Cerebellar nuclear complex (tissue), 1 donor: ENCODE measurements around the gene PPIP5K2.
"Not testable (repeated sequence)": the region's sequence is repeated elsewhere in the genome, so short reads cannot be mapped to it uniquely, and the experiment has no call there.

ENCODE experiments used
- DNase-seq, 2 experiments: peaks; one replicate each; lab custom pipeline; 2025; lab: John Stamatoyannopoulos, UW

The PPIP5K2 gene

DNA sequence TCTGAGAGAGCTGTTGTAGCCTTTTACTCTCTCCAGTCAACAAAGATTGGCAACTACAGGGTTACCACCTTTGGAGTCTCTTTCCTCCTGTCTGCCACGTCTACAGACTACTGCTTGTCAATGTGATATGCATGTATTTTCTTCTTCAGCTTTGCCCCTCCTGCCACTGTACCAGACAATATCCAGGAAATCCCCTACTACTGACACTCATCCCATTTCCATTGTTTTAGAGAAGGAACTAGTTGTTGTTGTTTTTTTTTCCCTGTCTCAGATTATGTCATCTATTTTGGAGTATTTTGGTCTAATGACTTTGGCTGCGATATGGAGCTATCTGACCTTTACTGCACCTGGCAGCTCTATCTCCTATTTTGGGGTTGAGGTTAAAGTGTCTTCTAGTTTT lies 88.4 kb downstream of the PPIP5K2 start:
- no peak for DNase-seq

DNA sequence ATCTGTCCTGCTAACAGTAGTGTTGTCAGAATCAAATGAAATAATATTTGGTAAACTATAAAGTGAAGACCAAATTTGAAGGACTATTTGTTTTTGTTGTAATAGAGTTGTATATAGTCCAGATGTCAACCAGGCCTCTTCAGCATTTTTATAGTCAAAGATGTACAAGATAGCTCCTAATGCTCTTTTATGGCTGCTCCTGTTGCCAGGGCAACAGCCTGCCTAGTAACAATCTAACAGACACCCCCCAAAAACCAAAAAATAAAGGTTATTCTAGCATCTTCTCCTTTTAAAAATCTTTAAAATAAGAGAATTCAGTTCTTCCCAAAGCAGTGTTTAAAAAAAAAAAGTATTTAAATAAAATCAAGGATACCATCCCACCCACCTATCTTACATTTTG lies 89.0 kb downstream of the PPIP5K2 start:
- no peak for DNase-seq

DNA sequence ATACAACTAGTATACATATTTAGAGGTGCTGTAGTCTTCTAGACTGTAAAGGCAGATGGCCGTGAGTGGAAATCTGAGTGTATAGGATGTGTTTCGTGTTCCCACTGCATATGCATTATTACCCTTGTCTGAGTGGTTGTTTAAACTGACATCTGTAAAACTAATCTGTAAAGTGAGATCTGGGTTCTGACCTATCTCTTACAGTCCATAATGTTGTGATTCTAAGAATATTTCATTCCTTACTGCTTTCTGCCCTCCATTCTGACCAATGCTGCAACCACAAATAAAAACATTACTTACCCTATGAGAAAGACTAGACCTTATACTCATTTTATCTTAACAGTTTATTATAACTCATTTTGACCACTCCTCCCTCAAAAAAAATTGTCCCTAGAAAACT lies 90.9 kb downstream of the PPIP5K2 start:
- DNase-seq = no peak

DNA sequence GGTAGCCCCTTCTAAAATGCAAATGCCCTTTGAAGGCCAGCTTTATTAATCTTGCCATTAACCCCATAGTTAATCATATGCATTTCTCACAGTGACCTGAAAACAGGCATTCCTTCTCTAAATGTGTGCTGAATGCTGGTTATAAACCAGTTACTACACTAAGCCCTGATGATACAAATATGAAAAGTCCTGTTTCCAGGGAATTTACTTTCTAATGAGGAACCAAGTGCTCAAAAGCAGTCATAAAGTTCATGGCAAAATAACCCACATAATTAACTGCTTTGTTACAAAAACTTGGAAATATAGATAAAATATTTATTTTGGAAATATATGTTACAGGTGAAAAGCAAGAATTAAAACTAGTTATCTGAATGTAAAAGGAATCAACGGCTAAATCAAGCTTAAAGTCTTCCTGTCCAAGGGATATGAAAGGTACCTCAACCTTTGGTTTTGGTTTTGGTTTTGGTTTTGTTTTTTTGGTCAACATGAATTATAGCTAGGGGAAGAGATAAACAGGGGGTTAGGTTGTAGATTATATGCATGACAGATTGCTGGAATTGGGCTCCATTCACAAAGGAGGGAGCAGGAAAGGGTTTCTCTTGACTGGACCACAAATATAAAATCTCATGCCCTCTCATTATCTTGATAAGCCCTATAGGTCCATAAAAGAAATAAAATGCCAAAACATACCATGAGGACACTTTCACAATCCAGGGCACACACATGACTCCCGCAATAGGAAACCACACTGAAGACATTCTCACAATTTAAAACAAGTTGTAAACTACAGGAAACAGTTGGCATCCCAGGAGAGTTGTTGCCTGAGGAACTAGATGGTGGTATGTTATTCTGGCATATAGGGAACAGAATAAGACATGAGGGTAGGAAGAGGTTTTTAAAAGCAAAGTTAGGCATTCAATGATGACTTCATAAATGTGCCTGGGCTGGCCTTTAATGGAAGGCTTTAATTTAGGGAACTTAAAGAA lies 91.8 kb downstream of the PPIP5K2 start:
- DNase-seq = no peak

DNA sequence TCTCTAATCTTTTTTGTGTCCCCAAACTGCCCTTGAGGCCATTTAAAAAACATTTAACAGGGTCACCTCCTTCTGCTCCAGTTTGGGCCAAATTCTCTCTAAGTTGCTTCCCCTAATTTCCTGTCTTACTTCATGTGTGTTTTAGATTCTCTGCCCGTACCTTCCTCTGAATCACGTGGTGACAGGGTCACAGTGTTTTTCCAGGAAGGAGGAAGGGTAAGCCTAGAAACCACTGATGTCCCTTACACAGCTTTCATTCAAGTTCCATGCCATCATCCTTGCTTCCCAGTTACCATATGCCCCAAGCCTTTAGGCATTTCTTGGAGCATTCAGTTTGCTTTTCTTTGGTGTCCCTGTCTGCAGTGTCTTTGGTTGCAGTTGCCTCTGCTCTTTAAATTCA lies 96.0 kb downstream of the PPIP5K2 start:
- DNase-seq = no peak

DNA sequence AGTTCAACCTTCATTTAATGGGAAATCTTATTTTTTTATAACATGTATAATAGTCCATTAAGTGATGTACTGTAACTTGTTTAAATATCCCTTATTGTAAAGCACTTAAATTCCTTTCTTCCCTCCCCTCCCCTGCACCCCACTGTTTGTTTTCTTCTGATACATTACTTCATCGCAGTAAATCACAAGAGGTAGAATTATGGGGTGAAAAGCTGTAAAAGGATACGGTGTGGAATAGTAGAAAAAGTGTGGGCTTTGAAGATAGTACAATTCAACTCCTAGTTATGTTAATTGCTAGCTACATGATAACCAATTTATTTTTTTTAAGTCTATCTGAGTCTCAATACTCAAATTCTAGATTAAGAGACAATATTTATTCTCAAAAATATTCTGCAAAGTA lies 96.6 kb downstream of the PPIP5K2 start:
- DNase-seq = no peak

DNA sequence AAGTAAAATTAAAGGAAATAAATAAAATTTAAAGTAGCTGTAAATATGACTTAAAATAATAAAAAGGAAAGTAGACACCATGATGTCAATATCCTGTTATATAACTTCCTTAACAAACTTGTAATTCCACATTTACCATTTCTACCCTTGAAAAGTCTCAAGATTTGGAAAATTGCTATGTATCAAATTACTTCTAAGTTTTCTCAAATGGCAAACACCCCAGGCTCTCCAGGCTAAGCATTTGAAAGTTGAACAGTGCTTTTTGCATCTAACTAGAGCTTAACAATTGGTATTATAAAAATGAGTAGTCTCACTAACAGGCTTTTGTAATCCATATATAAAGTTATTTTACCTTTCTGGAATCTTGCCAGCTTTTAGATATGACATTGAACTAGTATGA lies 97.0 kb downstream of the PPIP5K2 start:
- no peak for DNase-seq

DNA sequence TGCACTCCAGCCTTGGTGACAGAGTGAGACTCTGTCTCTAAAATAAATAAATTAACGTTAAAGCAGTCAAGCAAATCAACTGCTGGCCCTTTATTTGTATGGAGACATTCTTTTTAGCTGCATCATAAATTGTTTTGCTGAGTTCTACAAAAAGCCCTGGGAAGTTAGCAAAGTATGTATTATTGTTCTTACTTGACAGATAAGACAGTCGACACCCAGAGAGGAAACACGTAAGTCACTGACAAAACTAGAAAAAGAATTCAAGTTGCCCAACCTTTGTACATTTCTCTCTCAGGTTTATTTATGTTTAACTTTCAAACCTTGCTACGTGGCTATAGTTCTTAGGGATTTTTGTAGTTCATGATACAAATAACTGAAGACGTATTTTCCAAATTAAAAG lies 98.1 kb downstream of the PPIP5K2 start:
- no peak for DNase-seq

DNA sequence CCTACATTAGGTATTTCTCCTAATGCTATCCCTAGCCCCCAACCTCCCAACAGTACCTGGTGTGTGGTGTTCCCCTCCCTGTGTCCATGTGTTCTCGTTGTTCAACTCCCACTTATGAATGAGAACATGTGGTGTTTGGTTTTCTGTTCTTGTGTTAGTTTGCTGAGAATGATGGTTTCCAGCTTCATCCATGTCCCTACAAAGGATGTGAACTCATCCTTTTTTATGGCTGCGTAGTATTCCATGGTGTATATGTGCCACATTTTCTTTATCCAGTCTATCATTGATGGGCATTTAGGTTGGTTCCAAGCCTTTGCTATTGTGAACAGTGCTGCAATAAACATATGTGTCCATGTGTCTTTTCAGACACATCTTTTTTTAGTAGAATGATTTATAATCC lies 99.0 kb downstream of the PPIP5K2 start:
- DNase-seq = not testable (repeated sequence)

DNA sequence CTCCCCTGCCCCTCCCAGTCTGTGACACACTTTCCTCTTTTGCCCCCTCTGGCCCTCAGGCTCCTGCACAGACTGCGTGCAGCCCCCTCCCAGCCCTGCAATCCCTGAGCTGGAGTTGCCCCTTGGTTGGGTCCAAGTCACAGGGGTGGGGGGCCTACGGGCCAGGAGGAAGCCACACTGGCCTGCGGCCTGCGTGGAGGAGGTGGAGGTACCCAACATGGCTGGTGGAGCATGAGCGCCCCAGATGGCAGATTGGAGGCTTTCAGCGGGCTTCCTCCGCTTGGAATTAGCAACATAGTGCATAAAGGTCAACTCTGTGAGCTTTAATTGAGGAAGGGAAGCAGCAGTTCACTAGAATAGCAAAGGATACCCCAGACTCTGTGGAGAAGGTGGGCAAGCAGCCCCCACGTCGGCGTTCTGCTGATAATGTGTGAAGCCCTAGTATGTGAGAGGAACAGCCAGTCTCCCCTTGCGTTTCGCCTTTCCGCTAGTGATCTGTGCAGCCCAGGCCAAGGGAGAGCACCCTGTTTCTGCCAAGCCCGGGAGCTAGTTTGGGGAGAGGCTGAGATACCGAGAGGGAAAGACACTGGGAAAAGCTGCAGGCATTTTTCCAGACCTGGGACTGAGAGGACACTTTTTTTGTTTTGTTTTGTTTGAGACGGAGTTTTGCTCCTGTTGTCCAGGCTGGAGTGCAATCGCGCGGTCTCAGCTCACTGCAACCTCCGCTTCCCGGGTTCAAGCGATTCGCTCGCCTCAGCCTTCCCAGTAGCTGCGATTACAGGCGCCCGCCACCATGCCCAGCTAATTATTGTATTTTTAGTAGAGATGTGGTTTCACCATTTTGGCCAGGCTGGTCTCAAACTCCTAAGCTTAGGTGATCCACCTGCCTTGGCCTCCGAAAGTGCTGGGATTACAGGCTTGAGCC lies 103.2 kb downstream of the PPIP5K2 start:
- no peak for DNase-seq

DNA sequence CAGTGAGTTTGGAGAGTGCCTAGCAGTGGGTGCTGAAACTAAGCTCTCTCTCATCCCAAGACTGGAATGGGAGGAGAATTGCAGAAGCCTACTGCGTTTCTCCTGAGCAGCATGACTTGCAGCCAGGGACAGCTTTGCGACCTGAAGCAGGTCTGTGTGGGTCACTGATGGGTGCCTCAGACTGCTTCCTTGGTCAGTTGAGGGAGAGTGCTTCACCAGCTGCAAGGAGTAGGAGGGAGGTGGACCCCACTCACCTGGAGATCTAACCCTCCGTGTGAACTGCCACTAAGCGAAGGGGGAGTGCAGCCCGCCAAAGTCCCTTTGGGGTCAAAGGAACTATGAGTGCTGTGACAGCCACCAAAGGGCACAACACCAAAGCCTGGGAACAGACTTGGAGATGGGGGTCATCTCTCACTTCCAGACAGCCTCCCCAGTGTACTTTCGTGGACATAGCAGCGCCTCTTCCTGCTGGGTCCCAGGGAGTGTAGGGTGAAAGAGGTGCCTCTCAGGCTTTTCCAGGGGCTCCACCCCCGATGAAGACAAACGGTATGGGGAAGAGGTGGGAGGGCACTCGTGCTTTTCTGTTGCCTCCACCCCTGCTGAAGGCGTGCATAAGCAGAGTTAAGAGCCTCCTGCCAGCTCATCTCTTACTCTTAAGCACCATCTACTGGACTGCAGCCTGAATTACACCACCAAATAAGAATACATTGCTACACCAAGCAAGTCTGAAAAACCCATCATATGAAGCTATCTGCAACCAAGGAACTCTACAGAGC lies 104.2 kb downstream of the PPIP5K2 start:
- DNase-seq = no peak

DNA sequence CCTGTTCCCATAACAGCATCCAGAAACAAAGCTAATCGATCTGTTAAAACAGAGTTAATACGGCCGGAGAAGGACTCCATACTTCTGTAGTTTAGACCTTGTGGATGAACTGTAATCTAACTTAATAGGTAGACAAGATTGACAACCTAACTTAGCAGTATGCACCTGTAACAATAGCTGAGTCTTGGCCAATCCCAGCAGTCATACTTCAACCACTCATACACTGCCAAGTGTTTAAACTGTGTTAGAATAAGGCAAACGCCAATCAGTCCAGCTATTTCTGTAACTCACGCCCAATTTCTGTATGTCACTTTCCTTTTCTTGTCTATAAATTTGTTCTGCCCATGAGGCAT lies 104.8 kb downstream of the PPIP5K2 start:
- no peak for DNase-seq

DNA sequence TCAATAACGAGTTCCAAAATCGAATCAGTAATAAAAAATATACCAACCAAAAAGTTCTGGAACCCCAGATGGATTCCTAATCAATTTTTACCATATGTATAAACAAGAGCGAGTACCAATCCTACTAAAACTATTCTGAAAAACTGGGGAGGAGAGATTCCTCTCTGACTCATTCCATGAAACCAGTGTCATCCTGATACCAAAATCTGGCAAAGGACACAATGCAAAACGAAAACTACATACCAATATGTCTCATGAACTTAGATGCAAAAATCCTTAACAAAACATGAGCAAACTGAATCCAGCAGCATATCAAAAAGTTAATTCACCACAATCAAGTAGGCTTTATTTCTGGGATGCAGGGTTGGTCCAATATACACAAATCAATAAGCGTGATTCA lies 108.0 kb downstream of the PPIP5K2 start:
- DNase-seq = no peak

DNA sequence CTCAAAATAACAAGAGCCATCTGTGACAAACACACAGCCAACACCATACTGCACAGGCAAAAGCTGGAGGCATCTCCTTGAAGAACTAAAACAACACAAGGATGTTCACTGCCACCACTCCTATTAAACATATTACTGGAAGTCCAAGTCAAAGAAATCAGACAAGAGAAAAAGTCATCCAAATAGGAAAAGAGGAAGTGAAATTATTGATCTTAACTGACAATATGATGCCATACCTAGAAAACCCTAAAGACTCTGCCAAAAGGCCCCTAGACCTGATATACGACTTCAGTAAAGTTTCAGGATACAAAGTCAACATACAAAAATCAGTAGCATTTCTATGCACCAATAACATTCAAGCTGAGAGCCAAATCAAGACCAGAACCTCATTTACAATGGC lies 108.5 kb downstream of the PPIP5K2 start:
- DNase-seq = no peak

DNA sequence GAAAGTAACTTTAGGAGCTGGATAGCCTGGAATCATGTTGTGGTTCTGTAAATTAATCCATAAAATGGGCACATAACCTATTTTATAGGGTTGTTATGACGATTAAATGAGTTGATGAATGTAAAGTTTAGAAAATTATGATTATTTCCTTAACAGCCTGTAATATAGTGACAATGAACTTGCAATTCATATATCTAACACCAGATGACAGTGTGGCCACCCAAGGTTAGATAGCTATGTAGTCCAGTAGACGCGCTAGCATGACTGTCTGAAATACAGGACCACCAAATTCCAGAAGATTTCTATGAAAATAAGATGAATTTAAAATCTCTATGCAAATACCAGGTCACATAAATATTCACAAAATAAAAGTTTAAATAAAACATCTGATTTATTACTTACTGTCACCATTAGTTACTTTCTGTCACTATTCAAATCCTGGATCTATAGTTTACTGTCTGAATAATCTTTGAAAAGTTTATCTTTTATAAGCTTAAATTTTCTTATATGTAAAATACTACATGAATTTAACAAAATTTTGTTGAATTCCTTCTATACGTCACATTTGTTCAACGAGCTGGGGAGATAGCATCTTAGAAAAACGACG lies 112.4 kb downstream of the PPIP5K2 start:
- no peak for DNase-seq

DNA sequence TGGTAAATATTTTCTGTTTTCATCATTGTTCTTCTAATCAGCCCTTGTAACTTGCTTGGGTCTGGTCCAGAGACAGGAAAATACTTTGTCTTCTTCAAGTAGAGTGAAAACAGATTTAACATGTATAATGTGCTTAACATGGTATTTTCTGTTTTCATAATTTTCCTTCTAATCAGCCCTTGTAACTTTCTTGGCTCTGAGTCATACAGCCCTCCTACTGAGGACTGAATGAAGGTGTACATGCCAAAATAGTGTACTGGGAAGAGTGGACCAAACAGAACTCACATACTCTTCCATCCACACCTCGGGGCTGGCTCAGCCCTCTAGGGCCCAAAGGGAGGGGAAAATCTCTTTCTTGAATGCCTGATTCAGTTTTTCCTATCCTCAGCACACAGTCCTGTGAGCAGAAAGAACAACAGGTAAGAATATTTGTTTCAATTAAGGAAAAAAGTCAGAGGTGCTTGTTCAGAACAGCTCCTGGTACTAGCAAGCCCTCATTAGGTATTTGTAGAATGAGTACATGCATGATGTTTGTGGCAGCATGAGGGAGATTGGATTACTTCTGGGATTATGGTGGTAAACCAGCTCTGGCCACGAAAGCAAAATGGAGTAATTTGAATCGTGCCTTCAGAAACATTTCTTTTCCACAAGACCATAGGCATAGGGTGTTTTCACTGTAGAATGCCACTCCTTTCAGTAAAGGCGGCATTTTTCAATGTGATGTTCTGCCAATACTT lies 114.3 kb downstream of the PPIP5K2 start:
- no peak for DNase-seq

DNA sequence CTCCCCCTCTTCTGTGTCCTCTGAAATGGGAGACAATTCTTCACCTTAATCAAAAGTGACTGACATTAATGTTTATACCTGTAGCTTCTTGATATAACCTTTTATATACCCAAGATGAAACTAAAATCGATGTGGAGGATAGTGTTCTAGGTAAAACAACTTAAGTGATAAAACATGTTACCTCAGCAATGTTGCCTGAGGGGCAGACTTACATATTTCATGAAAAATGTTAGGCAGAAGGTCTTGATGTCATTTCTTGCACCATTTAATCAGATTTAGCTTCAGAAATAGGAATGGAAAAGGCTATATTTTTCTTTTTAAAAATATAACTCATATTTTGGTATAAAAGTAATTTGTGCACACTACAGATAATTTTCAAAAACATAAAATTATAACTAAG lies 115.8 kb downstream of the PPIP5K2 start:
- DNase-seq = no peak

DNA sequence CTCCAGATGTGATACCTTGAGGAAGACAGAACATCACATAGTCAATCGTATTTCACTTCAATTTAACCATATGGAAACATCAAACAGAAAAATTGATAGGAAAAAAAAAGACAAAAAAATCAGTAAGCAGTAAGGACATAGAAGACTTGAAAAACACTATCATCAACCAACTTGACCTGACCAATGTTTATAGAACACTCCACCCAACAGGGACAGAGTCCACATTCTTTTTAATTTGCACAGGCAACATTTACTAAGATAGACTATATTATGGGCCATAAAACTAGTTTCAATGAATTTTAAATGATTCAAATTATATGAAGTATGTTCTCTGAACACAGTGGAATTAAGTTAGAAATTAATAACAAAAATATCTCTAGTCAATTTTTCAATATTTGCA lies 117.7 kb downstream of the PPIP5K2 start:
- DNase-seq = no peak

DNA sequence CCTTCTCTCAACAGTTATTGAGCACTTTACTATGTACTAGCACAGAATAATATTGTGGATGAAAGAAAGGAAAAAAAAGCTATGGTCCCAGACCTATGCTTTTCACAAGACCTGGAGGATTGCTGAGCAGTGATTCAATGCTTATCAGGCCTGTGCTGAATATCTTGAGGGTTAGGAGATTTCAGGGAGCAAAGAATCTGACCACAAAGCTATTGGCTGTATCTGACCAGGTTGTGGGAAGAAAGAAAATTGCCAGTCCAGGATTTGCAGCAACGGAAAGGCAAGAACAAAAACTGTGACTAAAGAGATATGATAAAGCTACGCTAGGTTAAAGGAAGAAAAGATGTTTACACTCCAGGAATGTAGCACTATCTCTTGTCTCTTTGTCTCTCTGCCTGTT lies 123.6 kb downstream of the PPIP5K2 start:
- DNase-seq = no peak

DNA sequence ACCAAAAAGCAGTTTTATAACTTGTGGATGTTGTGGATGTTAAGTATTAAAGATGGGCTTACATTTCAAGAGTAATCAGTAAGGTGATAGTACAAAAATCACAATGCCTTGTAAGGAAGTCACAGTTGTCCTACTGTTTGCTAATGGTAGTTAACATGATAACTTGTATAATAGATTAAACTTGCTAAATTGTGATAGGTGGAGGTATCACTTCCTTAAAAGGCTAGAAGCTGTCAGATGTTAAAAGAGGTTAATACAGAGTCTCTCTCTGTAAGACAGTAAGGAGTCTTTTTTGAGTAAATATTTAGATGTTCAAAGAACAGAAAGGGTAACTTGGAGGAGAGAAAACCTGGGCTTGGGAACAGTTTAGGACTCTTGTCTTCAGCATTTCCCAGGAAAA lies 124.3 kb downstream of the PPIP5K2 start:
- no peak for DNase-seq

DNA sequence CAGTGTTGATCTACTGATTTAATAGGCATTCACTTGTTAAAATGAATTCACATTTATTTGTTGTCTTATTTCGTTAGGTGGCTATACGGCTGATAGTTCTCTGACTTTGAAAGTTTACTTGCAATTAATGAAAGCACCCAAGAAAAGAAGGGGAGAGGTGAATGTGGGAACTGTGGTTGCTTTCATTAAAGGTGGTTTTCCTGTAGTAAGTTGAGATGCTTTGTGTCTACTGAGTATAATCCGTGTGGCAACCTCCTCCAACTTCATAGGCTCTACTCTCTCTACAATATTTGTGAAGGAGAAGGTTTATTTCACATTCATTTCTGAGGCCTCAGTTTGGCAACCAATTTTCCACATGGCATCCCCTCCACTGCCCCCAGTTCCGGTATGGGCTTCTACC lies 125.7 kb downstream of the PPIP5K2 start:
- DNase-seq = no peak
